Measurements from ENCODE around the gene RPL11.

RPL11 gene

DNA sequence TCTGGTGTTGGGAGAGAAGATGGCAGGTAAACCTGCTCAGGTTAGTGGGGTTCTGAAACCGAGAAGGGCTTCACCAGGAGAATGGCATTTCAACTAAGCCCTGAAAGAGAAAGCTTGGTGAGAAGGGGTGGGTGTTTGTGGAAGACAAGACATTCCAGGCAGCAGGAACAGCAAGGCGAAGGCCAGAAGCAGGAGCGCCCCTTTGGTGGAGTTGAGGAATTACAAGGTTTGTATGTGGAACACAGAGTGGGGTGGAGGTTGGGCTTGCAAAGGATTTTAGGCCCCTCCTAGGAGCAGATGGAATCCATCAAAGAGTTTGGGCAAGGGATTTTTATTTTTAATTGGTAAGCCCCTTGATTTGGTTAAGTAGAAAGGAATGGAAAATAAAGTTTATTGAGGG is 26.9 kb downstream of the RPL11 start (continued):
- TF ChIP-seq, protein P1, sequence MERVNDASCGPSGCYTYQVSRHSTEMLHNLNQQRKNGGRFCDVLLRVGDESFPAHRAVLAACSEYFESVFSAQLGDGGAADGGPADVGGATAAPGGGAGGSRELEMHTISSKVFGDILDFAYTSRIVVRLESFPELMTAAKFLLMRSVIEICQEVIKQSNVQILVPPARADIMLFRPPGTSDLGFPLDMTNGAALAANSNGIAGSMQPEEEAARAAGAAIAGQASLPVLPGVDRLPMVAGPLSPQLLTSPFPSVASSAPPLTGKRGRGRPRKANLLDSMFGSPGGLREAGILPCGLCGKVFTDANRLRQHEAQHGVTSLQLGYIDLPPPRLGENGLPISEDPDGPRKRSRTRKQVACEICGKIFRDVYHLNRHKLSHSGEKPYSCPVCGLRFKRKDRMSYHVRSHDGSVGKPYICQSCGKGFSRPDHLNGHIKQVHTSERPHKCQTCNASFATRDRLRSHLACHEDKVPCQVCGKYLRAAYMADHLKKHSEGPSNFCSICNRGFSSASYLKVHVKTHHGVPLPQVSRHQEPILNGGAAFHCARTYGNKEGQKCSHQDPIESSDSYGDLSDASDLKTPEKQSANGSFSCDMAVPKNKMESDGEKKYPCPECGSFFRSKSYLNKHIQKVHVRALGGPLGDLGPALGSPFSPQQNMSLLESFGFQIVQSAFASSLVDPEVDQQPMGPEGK (CRISPR knock-in tag; IDR thresholded peaks at IDR 0.05; ENCODE audit: borderline replicate concordance): no peak
- TF ChIP-seq, protein P2, sequence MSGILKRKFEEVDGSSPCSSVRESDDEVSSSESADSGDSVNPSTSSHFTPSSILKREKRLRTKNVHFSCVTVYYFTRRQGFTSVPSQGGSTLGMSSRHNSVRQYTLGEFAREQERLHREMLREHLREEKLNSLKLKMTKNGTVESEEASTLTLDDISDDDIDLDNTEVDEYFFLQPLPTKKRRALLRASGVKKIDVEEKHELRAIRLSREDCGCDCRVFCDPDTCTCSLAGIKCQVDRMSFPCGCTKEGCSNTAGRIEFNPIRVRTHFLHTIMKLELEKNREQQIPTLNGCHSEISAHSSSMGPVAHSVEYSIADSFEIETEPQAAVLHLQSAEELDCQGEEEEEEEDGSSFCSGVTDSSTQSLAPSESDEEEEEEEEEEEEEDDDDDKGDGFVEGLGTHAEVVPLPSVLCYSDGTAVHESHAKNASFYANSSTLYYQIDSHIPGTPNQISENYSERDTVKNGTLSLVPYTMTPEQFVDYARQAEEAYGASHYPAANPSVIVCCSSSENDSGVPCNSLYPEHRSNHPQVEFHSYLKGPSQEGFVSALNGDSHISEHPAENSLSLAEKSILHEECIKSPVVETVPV (CRISPR knock-in tag; IDR thresholded peaks at IDR 0.05): no peak
- TF ChIP-seq, protein P3, sequence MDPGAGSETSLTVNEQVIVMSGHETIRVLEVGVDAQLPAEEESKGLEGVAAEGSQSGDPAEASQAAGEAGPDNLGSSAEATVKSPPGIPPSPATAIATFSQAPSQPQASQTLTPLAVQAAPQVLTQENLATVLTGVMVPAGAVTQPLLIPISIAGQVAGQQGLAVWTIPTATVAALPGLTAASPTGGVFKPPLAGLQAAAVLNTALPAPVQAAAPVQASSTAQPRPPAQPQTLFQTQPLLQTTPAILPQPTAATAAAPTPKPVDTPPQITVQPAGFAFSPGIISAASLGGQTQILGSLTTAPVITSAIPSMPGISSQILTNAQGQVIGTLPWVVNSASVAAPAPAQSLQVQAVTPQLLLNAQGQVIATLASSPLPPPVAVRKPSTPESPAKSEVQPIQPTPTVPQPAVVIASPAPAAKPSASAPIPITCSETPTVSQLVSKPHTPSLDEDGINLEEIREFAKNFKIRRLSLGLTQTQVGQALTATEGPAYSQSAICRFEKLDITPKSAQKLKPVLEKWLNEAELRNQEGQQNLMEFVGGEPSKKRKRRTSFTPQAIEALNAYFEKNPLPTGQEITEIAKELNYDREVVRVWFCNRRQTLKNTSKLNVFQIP (CRISPR knock-in tag; IDR thresholded peaks at IDR 0.05; ENCODE audit: borderline replicate concordance, low read depth): no peak
- TF ChIP-seq TCF4 (CRISPR knock-in tag; IDR thresholded peaks at IDR 0.05; ENCODE audit: borderline replicate concordance): no peak
- no peak for TF ChIP-seq ZNF565 (CRISPR knock-in tag; conservative IDR thresholded peaks at IDR 0.05; ENCODE audit: low read depth)
- TF ChIP-seq ZC3H10 (CRISPR knock-in tag; IDR thresholded peaks at IDR 0.05): no peak
- TF ChIP-seq ESRRG (CRISPR knock-in tag; IDR thresholded peaks at IDR 0.05): no peak

DNA sequence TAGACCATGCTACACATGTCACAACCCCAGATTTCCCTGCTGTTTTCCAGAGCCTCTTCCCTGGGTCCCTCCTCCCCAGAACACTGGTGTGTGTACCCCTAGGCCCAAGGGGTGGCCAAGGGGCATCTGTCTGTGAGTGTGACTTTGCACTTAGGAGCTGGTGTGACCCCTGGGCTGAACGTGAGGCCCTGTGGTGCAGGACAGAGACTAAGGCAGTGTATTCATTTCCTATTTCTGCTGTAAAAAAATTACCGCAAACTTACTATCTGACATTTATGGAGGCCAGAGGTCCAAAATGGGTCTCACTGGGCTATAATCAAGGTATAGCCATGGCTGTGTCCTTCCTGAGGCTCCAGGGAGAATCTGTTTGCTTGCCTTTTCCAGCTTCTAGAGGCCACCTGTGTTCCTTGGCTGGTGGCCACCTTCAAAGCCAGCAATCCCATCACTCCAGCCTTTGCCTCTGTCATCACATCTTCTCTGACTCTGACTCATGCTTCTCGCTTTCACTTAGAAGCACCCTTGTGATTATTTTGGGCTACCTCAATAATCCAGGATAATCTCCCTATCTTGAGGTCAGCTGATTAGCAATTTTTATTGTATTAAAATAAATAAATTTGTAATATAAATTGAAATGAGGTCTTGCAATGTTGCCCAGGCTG is 27.7 kb downstream of the RPL11 start:
- ATAC-seq: no peak
- TF ChIP-seq ZNF8 (CRISPR knock-in tag; IDR thresholded peaks at IDR 0.05) (no peak), ZNF565 (CRISPR knock-in tag; conservative IDR thresholded peaks at IDR 0.05; ENCODE audit: low read depth) (no peak), TCF4 (CRISPR knock-in tag; IDR thresholded peaks at IDR 0.05; ENCODE audit: borderline replicate concordance) (no peak), CSDC2 (CRISPR knock-in tag; IDR thresholded peaks at IDR 0.05) (no peak), OSR1 (CRISPR knock-in tag; IDR thresholded peaks at IDR 0.05) (no peak), ZFP30 (CRISPR knock-in tag; IDR thresholded peaks at IDR 0.05) (no peak), RARB (CRISPR knock-in tag; IDR thresholded peaks at IDR 0.05) (no peak), ISL1 (CRISPR knock-in tag; IDR thresholded peaks at IDR 0.05) (no peak), ZFP3 (CRISPR knock-in tag; IDR thresholded peaks at IDR 0.05) (no peak), ESRRG (CRISPR knock-in tag; IDR thresholded peaks at IDR 0.05) (no peak), ZC3H10 (CRISPR knock-in tag; IDR thresholded peaks at IDR 0.05) (no peak), BACH2 (CRISPR knock-in tag; IDR thresholded peaks at IDR 0.05; ENCODE audit: borderline replicate concordance) (no peak), SNAI2 (CRISPR knock-in tag; IDR thresholded peaks at IDR 0.05) (no peak)
- TF ChIP-seq, protein P2 (CRISPR knock-in tag; IDR thresholded peaks at IDR 0.05): no peak
- TF ChIP-seq, protein P4, sequence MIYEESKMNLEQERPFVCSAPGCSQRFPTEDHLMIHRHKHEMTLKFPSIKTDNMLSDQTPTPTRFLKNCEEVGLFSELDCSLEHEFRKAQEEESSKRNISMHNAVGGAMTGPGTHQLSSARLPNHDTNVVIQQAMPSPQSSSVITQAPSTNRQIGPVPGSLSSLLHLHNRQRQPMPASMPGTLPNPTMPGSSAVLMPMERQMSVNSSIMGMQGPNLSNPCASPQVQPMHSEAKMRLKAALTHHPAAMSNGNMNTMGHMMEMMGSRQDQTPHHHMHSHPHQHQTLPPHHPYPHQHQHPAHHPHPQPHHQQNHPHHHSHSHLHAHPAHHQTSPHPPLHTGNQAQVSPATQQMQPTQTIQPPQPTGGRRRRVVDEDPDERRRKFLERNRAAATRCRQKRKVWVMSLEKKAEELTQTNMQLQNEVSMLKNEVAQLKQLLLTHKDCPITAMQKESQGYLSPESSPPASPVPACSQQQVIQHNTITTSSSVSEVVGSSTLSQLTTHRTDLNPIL (CRISPR knock-in tag; IDR thresholded peaks at IDR 0.05; ENCODE audit: low read depth): no peak
- TF ChIP-seq, protein P1 (CRISPR knock-in tag; IDR thresholded peaks at IDR 0.05; ENCODE audit: borderline replicate concordance): no peak
- TF ChIP-seq, protein P3 (CRISPR knock-in tag; IDR thresholded peaks at IDR 0.05; ENCODE audit: borderline replicate concordance, low read depth): no peak
